ENCODE measurements around the gene TRRAP.

- peak; percentile 61 for TF ChIP-seq CTCF (conservative IDR thresholded peaks at IDR 0.05)
- no peak for TF ChIP-seq EZH2 (IDR thresholded peaks at IDR 0.05; ENCODE audit: low read depth)
Observed at GRCh38 chr7:98872328-98872924, 5.9 kb upstream of the TRRAP start.
